ENCODE results near the gene MYO1F.

Gene MYO1F

GRCh38 chr19:8481201-8481600 lies 96.0 kb downstream of the MYO1F start:
- no peaks in the 10 kb centered on the region for H3K9me3 ChIP-seq (ENCODE audit: control insufficient read depth, insufficient read depth, low read length)
- H3K4me3 ChIP-seq (ENCODE audit: low read depth, low read length): no peak overlapping the region
- no peak overlapping the region for H3K27ac ChIP-seq (ENCODE audit: low read depth, low read length)
- peaks cover 87% of the 10 kb centered on the region for H3K36me3 ChIP-seq (ENCODE audit: control insufficient read depth, insufficient read depth, low read length)
- 0 out of 2 replicates have a peak, but pooled peaks cover 6% of the 10 kb centered on the region for H3K4me1 ChIP-seq (ENCODE audit: control insufficient read depth, insufficient read depth, low read length)
- H3K9ac ChIP-seq (ENCODE audit: low read depth, low read length): no peak overlapping the region
- no peaks in the 10 kb centered on the region for H3K27me3 ChIP-seq (ENCODE audit: control insufficient read depth, insufficient read depth, low read length)

GRCh38 chr19:8478598-8478997 lies 98.6 kb downstream of the MYO1F start:
- 0 out of 2 replicates have a peak, but pooled peaks cover 6% of the 10 kb centered on the region for H3K4me1 ChIP-seq (ENCODE audit: control insufficient read depth, insufficient read depth, low read length)
- H3K4me3 ChIP-seq (ENCODE audit: low read depth, low read length): no peak overlapping the region
- no peak overlapping the region for H3K9ac ChIP-seq (ENCODE audit: low read depth, low read length)
- H3K27ac ChIP-seq (ENCODE audit: low read depth, low read length): no peak overlapping the region
- H3K9me3 ChIP-seq (ENCODE audit: control insufficient read depth, insufficient read depth, low read length): no peaks in the 10 kb centered on the region
- no peaks in the 10 kb centered on the region for H3K27me3 ChIP-seq (ENCODE audit: control insufficient read depth, insufficient read depth, low read length)
- H3K36me3 ChIP-seq (ENCODE audit: control insufficient read depth, insufficient read depth, low read length): peaks cover 91% of the 10 kb centered on the region

GRCh38 chr19:8477889-8478288 lies 99.4 kb downstream of the MYO1F start:
- 0 out of 2 replicates have a peak, but pooled peaks cover 6% of the 10 kb centered on the region for H3K4me1 ChIP-seq (ENCODE audit: control insufficient read depth, insufficient read depth, low read length)
- no peaks in the 10 kb centered on the region for H3K27me3 ChIP-seq (ENCODE audit: control insufficient read depth, insufficient read depth, low read length)
- no peaks in the 10 kb centered on the region for H3K9me3 ChIP-seq (ENCODE audit: control insufficient read depth, insufficient read depth, low read length)
- no peak overlapping the region for H3K27ac ChIP-seq (ENCODE audit: low read depth, low read length)
- H3K9ac ChIP-seq (ENCODE audit: low read depth, low read length): no peak overlapping the region
- H3K4me3 ChIP-seq (ENCODE audit: low read depth, low read length): no peak overlapping the region
- peaks cover 91% of the 10 kb centered on the region for H3K36me3 ChIP-seq (ENCODE audit: control insufficient read depth, insufficient read depth, low read length)

DNA sequence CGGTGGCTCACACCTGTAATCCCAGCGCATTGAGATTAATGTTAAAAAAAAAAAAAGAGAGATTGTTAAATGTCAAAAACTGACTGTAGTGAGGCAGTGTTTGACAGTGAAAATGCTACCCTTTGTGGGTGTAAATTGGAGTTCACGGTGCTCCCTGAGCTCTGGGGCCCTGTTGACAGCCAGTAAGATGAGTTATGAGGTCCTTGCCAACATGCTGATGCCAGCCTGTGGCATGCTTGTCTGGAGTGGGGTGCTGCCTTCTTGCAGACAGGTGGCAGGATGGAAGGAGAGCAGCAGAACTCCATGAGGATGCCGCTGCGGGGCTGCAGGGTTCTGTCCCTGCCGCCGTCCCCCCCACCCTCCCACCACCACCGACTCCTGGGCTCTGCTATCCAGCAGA lies 100.7 kb downstream of the MYO1F start:
- H3K27me3 ChIP-seq (ENCODE audit: control insufficient read depth, insufficient read depth, low read length): no peaks in the 10 kb centered on the region
- 0 out of 2 replicates have a peak, but pooled peaks cover 6% of the 10 kb centered on the region for H3K4me1 ChIP-seq (ENCODE audit: control insufficient read depth, insufficient read depth, low read length)
- H3K9me3 ChIP-seq (ENCODE audit: control insufficient read depth, insufficient read depth, low read length): no peaks in the 10 kb centered on the region
- peaks cover 93% of the 10 kb centered on the region for H3K36me3 ChIP-seq (ENCODE audit: control insufficient read depth, insufficient read depth, low read length)
- no peak overlapping the region for H3K9ac ChIP-seq (ENCODE audit: low read depth, low read length)
- H3K4me3 ChIP-seq (ENCODE audit: low read depth, low read length): no peak overlapping the region
- H3K27ac ChIP-seq (ENCODE audit: low read depth, low read length): no peak overlapping the region

- no peak overlapping the region for H3K9ac ChIP-seq (ENCODE audit: low read depth, low read length)
- H3K36me3 ChIP-seq (ENCODE audit: control insufficient read depth, insufficient read depth, low read length): peaks cover 95% of the 10 kb centered on the region
These were observed 102.2 kb downstream of the MYO1F start for GRCh38 chr19:8475005-8475404.

DNA sequence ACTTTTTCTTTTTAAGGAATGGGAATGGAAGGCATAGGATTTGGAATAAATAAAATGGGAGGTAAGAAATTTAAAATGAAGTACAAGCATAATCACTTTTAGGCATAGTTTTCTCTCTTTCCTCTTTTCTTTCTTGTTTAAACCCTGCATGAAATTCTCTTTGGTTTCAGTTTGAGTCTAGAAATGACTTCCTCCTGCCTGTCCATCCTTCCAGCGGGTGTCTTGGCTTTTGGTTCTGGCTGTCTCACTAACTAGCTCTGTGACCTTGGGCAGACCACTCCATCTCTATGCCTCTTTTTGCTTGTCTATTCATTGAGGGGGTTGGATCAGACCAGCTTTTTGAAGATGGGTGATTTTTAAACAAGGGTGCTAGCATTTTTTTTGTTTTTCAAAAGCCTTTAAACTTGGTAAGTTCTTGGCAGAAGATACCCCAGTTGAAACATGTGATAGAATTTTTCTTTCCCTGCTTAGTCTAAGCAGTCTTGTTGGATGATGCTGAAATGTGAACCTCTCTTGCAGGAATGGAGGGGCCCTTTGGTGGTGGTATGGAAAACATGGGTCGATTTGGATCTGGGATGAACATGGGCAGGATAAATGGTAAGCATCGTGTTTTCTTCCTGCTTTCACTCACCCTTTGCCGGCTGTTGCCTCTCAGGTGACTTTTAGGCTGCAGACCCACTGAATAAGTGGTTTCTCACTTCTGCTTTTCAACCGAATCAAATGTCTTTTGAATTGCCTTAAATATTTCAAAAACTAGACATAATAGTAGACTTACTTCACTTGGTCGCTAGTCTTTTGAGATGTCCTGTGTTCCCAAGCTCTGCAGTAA lies 103.4 kb downstream of the MYO1F start:
- Histone ChIP-seq H3K4me1 (ENCODE audit: control insufficient read depth, insufficient read depth, low read length) (no peaks in the 10 kb centered on the region), H3K27ac (ENCODE audit: low read depth, low read length) (no peak overlapping the region)

More at GRCh38 chr19:8475005-8475404, 102.2 kb downstream of the MYO1F start:
- Histone ChIP-seq H3K4me1 (ENCODE audit: control insufficient read depth, insufficient read depth, low read length) (no peaks in the 10 kb centered on the region), H3K27me3 (ENCODE audit: control insufficient read depth, insufficient read depth, low read length) (no peaks in the 10 kb centered on the region), H3K4me3 (ENCODE audit: low read depth, low read length) (no peak overlapping the region), H3K27ac (ENCODE audit: low read depth, low read length) (no peak overlapping the region), H3K9me3 (ENCODE audit: control insufficient read depth, insufficient read depth, low read length) (no peaks in the 10 kb centered on the region)

More for the DNA sequence above, 103.4 kb downstream of the MYO1F start:
- Histone ChIP-seq H3K9me3 (ENCODE audit: control insufficient read depth, insufficient read depth, low read length) (no peaks in the 10 kb centered on the region), H3K36me3 (ENCODE audit: control insufficient read depth, insufficient read depth, low read length) (peaks cover 100% of the 10 kb centered on the region), H3K9ac (ENCODE audit: low read depth, low read length) (no peak overlapping the region), H3K4me3 (ENCODE audit: low read depth, low read length) (no peak overlapping the region), H3K27me3 (ENCODE audit: control insufficient read depth, insufficient read depth, low read length) (no peaks in the 10 kb centered on the region)

Data from HUES48 (cell line).